OCI-M2 (cell line): ENCODE data around the gene ISOC2.
"Not testable (repeated sequence)": the region's sequence is repeated elsewhere in the genome, so short reads cannot be mapped to it uniquely, and the experiment has no call there.

Source experiments
- DNase-seq: peaks from one replicate; lab custom pipeline; 2025; ENCODE audit not compliant: unreplicated experiment; lab: John Stamatoyannopoulos, UW

Gene ISOC2

DNA sequence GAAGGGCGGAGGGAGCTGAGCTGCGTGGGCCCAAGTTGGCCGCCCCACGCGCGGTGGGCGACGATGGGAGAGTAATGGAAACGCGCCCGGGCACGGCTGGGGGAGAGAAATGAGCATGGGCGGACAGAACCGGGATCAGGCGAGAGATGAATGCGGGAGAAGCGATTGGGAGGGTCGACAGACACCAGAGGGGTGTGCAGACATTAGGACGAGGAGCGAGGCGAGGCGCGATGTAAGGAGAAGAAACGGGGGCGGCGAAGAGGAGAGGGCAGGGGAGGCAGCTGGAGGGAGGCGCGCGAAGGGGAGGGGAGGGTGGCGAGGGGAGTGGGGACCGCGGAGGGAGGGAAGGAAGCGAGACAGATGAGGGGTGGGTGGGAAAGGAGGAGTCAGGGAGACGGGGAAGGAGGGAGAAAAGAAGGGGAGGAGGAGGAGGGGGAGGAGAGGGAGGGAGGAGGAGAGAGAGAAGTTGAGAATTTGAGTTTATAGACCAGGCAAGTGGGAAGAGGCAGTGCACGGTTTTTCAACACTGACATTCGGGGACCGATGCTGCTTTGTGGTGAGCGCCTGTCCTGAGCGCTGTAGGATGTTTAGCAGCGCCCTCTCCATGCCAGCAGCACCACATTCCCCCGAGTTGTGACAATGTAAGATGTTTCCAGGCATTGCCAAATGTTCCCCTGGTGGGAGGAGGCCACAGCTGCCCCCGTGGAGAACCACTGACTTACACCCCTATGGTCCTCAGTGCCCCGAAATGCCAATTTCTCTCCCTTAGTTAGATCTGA is 18.2 kb downstream of the ISOC2 start, which contains the start of gene SHISA7:
TSS of gene SHISA7 (minus strand) at position 256 of the 779 bp plus-strand sequence. CDS start 437 bp downstream, outside the sequence.
- DNase-seq, result no peak

DNA sequence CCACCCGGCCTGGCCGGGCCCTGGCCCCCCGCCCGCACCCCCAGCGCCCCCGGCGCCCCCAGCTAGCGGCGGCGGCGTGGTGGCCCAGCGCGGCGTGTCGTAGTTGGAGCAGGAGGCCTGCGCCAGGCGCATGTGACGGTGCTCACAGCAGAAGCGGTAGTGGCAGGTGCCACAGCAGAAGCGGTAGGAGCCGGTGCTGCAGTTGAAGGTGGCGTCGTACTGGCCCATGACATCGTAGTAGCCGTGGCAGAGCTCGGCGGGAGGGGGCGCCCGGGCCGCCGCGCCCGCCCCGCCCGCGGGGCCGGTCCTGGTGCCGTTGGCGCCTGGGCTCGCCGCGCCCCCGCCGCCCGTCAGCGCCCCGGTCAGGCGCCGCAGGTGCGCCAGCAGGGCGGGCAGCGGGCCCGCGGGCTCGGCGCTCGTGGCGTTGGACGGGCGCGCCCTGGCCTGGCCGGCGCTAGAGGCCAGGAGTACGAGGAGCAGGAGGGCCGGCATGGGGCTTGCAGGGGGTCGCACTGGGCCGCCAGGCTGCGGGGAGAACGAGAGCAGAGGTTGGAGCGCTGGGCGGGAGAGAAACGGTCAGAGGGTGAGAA is 19.0 kb downstream of the ISOC2 start:
- no peak for DNase-seq

DNA sequence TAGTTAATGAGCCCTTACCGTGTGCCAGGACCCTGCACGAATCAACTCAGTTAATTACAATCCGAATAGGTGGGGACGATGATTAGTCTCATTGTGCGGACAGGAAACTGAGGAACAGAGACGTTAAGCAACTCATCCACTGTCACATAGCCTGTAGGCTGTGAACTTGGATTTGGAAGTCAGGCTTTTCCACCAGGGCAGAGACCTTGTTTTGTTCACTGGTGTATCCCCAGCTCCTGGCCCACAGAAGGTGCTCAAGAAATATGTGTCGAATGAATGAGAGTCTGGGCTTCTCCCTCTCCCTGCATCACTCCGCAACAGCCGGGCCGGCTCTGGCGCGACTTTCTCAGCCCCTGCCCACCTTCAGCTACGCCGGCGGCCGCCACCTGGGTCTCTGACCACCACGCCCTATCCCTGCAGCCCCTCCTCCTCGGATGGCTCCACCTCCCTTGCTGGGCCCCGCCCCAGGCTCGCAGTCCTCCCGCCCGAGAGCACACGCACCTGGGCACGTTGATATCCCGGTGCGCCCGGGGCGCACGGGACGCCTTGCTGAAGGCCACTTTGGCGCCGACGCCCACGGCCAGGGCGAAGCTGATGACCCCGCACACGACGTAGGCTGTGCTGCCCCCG is 19.6 kb downstream of the ISOC2 start:
- DNase-seq, result no peak

DNA sequence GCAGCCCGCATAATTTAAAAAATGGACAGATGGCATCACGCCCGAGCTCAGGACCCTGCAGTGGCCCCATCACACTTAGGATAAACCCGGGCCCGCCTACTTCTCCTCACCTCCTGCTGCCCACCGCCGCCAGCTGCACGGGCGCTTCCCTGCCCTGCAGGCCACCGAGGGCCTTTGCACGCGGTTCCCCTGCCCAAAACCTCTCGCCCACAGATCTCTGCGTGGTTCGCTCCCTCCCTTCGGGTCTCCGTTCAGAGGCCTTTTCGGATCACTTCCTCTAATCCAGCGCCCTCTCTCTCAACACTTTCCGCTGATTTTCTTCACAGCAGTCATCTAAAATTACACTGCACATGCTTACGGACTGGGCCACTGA is 20.1 kb downstream of the ISOC2 start:
- DNase-seq, result no peak

DNA sequence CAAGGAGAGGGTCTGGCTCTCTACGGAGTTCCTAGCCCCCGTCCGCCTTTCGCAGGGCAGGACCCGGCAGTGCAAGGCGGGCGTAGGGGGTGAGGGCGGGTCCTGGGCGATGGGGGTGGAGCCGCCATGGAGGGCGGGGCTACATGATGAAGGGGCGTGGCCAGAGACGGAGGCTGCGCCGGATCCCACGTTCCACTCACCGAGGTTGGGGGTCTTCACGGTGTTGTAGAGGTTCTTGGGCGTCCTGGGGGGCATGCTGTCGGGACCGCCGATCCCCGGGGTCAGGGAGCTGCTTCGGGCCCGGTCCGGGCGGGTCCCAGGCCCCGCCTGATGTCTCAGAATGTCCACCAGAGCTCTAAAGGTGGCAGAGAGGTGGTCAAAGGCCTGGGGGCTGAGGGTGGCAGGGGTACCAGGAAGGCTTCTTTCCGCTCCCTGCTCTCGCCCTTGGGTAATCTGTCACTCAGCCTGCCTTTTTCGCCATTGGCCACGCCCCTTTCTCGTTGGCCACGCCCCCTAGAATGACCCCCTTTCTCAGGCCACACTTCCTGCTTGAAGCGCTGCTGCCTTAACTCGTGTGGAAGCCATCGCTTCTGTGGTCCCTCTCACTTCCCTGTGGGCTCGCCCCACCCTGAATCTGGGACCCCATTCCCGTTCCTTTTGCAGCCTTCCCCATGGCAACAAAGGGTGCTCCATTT is 20.9 kb downstream of the ISOC2 start:
- DNase-seq, result no peak

DNA sequence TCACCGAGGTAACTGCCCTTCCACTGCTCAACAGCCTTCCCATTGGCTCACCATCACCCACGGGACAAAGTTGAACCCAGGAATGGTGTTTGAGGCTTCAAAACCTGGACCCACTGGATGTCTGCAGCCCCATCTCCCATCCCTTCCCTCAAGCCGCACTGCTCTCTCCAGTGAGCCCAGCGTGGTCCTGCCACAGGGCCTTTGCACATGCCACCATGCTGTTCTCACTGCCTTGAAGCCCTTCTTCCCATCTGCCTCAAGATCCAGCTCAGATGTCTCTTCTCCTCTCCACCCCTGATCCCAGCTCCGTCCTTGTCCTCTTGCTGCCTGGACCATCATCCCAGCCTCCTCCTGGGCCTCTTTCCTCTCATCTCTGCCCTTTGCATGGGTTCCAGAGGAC is 22.4 kb downstream of the ISOC2 start:
- no peak for DNase-seq

DNA sequence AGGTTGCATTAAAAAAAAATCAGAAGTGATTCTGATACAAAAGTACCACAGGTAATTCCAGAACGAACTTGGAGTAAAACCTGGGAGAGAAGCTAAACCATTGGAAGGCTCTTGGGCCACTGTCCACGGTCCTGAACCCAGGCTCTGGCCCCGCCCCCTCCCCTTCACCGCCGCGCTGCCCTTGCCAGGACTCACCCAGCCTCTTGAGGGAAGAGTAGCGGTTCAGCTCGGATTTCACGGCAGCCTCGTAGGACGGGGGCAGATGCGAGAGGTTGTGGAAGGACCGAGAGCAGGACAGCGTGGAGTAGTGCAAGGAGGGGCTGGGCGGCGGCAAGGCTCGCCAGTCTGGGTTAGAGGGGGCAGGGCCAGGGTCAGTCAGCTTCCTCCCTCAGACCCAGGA is 24.0 kb downstream of the ISOC2 start:
- peak; percentile 44 for DNase-seq

DNA sequence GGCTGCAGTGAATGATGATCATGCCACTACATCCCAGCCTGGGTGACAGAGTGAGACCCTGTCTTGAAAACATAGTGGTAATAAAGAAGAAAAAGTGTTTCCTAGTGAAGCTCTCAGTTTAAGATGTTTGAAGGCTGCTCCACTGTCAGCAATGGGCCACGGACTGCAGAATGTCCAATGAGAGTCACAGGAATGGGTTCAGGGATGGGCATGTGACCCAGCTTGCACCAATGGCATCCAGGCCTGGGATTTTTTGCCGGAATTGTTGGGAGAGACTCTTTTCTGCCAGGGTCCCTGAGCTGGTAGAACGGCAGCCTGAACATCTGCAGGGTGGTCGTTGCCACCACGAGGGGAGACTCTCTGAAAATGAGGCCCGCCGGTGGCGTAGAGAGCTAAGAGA is 24.6 kb downstream of the ISOC2 start:
- no peak for DNase-seq

DNA sequence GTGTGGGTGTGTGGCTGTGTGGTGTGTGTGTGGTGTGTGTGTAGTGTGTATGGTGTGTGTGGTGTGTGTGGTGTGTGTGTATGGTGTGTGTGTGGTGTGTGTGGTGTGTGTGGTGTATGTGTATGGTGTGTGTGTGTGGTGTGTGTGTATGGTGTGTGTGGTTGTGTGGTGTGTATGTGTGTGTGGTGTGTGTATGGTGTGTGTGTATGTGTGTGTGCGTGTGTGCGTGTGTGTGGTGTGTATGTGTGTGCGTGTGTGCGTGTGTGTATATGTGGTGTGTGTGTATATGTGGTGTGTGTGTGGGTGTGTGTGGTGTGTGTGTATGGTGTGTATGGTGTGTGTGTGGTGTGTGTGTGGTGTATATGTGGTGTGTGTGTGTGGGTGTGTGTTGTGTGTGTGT is 26.4 kb downstream of the ISOC2 start:
- DNase-seq, result no peak

DNA sequence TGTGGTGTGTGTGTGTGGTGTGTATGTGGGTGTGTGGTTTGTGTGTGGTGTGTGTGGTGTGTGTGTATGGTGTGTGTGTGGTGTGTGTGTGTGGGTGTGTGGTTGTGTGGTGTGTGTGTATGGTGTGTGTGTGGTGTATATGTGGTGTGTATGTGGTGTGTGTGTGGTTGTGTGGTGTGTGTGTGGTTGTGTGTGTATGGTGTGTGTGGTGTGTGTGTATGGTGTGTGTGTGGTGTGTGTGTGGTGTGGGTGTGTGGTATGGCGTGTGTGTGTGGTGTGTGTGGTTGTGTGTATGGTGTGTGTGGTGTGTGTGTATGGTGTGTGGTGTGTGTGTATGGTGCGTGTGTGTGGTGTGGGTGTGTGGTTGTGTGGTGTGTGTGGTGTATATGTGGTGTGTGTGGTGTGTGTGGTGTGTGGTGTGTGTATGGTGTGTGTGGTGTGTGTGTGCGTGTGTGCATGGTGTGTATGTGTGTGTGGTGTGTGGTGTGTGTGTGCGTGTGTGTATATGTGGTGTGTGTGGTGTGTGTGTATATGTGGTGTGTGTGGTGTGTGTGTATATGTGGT is 27.0 kb downstream of the ISOC2 start:
- DNase-seq, result no peak

DNA sequence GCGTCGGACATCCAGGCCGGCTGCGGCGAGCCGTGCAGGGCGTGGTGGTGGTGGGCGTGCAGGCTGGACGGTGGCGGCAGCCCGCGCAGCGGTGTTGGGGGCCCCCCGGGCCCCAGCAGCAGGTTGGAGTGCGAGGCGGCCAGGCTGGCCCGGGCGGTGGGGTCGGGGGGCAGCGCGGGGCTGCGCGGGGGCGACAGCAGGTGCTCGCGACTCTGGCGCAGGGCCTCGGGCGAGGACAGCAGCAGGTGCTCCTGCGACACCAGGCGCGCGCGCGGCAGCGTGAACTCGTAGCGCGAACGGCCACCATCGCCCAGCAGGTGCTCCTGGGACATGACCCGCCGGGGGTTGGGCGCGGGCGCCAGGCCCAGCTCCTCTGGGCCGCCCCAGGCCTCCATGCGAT is 28.1 kb downstream of the ISOC2 start:
- DNase-seq, result no peak

DNA sequence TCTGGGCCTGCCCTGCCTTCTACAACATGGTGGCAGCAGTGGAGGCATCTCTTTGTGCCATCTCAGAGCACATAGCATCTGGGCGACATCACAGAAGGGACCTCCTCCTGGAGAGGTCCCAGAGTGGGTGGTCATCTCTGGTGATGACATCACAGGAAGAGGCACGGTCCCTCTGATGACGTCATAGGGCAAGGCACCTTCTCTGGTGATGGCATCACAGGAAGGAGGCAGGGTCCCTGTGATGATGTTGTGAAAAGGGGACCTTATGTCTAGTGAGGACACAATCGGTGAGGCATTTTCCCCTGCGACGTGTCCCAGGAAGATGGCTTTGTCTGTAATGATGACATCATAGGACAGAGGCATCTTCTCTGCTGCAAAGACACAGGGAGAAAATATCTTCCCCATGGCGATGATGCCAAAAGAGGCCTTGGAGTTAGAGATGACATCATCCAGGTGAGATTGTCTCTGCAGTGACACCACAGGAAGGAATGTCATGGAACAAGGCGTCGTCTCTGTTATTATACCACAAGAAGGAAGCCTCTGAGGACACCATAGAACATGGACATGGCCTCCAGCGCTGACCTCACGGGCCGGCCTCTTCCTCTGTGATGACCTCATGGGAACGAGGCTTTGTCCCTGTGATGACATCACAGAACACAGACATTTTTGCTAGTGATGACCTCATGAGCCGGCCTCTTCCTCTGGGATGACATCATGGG is 29.0 kb downstream of the ISOC2 start:
- no peak for DNase-seq

DNA sequence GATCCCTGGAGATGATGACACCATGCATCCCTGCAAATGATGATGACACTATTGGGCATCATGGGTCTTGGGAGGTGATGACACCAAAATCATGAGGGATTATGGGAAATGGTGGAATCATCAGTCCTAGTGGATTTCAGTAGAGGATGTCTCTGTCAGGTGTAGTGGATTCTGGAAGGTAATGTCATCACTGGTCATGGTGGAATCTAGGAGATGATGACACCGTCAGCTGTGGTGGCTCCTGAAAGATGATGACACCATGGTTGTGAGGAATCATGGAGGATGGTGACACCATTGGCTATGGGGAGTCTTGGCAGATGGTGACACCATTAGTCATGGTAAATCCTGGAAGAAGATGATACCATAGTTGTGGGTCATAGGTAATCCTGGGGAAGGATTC is 30.3 kb downstream of the ISOC2 start:
- no peak for DNase-seq

DNA sequence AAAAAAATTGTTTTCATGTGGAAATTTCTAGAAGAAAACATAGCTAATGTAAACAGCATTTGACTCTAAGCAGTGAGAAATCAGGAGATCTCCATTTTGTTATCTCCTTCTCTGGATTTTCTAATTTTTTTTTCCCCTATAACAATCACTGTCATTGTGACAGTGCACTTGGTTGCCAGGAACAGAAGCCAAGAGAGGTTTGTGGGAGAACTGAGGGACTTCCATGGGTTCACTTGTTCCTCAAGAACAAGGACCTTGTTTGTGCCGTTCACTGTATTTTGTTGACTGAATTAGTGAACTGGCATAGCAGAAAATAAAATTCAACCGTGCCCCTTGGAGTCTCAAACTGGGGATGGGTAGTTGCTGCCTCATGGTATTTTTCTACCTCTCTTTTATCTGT is 35.4 kb downstream of the ISOC2 start:
- no peak for DNase-seq

DNA sequence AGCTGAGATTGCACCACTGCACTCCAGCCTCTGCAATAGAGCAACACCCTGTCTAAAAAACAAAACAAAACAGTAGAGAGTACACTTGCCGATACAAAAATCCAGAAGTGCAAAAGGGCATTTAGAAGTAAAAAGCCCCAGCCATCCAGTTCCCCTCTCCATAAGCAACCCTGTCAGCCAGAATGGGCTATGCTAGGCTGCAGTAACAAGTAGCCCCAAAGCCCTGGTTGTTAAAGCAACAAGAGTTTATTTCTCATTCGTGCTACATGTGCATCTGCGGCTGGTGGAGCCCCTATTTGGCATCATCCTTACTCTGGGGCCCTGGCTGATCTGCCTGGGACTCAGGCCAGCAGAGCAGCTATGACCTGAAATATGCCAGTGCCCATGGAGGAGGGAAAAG is 36.9 kb downstream of the ISOC2 start:
- no peak for DNase-seq

DNA sequence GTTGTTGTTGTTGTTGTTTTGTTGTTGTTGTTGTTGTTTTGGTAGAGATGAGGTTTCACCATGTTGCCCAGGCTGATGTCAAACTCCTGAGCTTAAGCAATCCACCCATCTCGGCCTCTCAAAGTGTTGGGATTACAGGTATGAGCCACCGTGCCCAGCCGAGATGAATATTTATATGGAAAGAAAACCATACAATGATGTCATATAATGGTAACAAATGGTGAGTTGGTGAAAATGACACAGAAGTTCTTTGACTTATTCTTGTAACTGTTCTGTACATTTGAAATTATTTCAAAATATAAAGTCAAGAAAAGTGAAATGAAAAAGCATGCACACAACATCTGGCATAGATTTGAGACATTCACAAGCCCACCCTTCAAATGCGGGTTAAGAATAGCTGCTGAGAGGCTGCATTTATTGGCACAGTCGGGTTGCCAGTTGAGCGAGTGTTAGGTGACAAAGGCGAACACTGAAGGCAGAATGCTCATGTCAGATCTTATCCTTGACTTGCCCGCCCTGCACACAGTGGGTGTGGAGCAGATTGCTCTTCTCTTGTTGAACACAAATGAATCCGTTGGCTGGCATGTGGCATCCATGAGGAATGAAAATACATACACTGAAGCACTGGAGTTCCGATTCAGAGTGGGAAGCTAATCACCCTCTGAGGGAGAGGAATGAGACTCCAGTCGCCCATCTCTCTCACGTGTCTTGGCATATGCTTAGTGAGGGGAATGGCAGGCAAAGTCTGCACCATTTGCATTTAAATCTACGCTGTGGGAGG is 38.0 kb downstream of the ISOC2 start:
- DNase-seq, result no peak

DNA sequence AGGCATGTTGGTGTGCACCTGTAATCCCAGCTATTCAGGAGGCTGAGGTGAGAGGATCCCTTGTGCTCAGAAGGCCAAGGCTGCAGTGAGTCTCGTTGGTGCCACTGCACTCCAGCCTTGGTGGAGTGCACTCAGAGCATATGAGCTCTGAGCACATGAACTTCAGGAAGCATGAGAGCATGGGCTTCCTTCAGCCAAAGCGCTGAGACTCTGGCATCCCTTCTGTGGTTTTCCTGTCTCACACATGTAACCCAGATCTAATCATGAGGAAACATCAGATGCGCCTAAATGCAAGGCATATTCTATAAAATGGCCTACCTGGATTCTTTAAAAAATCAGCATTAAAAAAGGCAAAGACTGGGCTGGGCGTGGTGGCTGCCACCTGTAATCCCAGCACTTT is 40.2 kb downstream of the ISOC2 start:
- not testable (repeated sequence) for DNase-seq

DNA sequence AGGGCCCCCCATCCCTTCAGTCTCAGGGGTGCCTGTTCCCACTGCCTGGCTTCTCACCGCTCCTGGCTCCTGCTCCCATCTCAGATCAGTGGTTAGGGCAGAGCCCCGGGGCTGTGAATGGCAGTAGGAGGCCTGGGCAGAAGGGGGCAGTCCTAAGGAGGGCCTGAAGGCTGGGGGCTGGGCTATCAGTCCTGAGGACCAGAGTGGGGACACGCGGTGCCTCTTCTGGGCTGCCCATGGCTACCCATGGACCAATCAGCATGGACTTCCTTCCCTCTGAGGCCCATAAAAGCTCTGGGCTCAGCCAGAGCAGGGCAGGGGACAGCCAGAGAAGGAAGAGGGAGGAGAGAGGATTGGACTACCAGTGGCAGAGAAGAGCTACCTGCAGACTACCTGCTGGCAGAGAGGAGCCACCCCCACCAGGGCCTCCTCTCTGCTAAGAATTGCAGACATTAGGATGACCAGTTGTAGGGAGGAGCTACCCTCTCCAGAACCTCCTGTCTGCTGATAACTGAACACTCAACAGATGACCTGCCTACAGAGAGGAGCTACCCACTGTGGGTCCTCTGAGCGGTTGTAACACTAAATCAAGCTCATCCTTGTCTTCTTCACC is 41.7 kb downstream of the ISOC2 start:
- DNase-seq, result no peak

DNA sequence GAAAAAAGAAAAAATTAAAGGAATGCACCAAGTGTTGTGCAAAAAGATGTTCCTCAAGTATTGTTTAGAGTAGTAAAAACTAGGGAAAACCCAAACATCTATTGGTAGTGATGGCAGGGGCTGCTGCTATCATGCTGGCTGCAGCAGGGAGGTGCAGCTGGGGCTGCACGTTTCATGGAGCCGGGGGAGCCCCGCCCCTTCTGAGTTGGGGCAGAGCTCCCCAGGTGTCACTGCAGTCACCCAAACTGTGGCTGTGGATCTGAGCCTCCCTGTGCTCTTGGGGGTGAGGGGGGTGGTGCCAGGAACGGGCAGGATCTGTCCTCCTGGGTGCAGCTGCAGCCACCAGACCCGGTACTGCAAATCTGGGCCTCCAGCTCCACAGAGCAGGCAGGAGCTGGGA is 42.3 kb downstream of the ISOC2 start:
- no peak for DNase-seq

DNA sequence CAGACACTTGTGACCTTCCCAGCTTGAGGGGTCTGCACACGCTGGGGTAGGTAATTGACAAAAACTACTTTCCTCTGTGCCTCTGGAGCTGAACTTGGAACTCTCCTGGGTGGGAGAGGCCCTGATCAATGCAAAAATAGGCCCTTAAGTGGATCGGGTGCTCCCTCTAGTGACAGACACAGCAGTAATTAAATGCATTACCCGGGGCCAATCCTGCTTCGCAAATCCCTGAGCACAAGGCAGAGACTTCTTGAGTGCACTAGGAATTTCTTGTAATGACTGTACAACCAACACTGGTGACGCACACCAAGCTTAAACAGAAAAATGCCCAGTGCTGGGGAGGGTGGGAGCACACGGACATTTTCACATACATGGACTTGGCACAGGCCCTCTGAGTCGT is 43.3 kb downstream of the ISOC2 start:
- DNase-seq, result no peak
